ENCODE results near the gene BIRC3.
A peak's percentile ranks its signal among the peaks of the same experiment; 100 is the strongest.

BIRC3 gene

GRCh38 chr11:102325088-102325487 lies 7.8 kb downstream of the BIRC3 start:
- H3K4me2 ChIP-seq (ENCODE audit: low read length), result no peak overlapping the region
- H3K79me2 ChIP-seq (ENCODE audit: insufficient read depth, low read length), result peaks cover 41% of the 10 kb centered on the region
- no peak overlapping the region for H3K27ac ChIP-seq (ENCODE audit: low read depth, low read length, poor library complexity, severe bottlenecking)
- H3K4me1 ChIP-seq (ENCODE audit: insufficient read depth, low read length, severe bottlenecking), result peaks cover 48% of the 10 kb centered on the region
- peak; percentile 28 for TF ChIP-seq CTCF (IDR thresholded peaks at IDR 0.05; ENCODE audit: low read length)
- no peak for TF ChIP-seq EZH2 (IDR thresholded peaks at IDR 0.05; ENCODE audit: borderline replicate concordance, low read length)
- peaks cover 89% of the 10 kb centered on the region for H3K36me3 ChIP-seq (ENCODE audit: insufficient read depth, low read length)
- H3K27me3 ChIP-seq (ENCODE audit: insufficient read depth, low read length), result no peaks in the 10 kb centered on the region
- H3F3A ChIP-seq (ENCODE audit: insufficient read depth, low read length), result no peaks in the 10 kb centered on the region
- H3K9me3 ChIP-seq (ENCODE audit: low read length), result no peaks in the 10 kb centered on the region
- H3K4me3 ChIP-seq (ENCODE audit: low read depth, low read length, poor library complexity, severe bottlenecking), result no peak overlapping the region
- H2AFZ ChIP-seq (ENCODE audit: low read length), result no peak overlapping the region
- H3K9me2 ChIP-seq (ENCODE audit: low read depth, low read length), result no peaks in the 10 kb centered on the region
- H3K9ac ChIP-seq (ENCODE audit: low read length), result no peak overlapping the region
- H4K20me1 ChIP-seq (ENCODE audit: insufficient read depth, low read length), result no peaks in the 10 kb centered on the region

GRCh38 chr11:102328748-102329147 lies 11.5 kb downstream of the BIRC3 start:
- TF ChIP-seq CTCF (IDR thresholded peaks at IDR 0.05; ENCODE audit: low read length) (no peak), EZH2 (IDR thresholded peaks at IDR 0.05; ENCODE audit: borderline replicate concordance, low read length) (no peak)
- Histone ChIP-seq H3K9ac (ENCODE audit: low read length) (no peak overlapping the region), H2AFZ (ENCODE audit: low read length) (no peak overlapping the region), H3K4me1 (ENCODE audit: insufficient read depth, low read length, severe bottlenecking) (peaks cover 16% of the 10 kb centered on the region), H3K4me3 (ENCODE audit: low read depth, low read length, poor library complexity, severe bottlenecking) (no peak overlapping the region), H3K79me2 (ENCODE audit: insufficient read depth, low read length) (0 out of 2 replicates have a peak, but pooled peaks cover 4% of the 10 kb centered on the region), H3K4me2 (ENCODE audit: low read length) (no peak overlapping the region), H3K36me3 (ENCODE audit: insufficient read depth, low read length) (peaks cover 93% of the 10 kb centered on the region), H3K9me2 (ENCODE audit: low read depth, low read length) (no peaks in the 10 kb centered on the region), H3K9me3 (ENCODE audit: low read length) (no peaks in the 10 kb centered on the region), H4K20me1 (ENCODE audit: insufficient read depth, low read length) (no peaks in the 10 kb centered on the region; the same call in 1 of the 2 replicates), H3K27me3 (ENCODE audit: insufficient read depth, low read length) (no peaks in the 10 kb centered on the region), H3F3A (ENCODE audit: insufficient read depth, low read length) (no peaks in the 10 kb centered on the region), H3K27ac (ENCODE audit: low read depth, low read length, poor library complexity, severe bottlenecking) (no peak overlapping the region)

- peaks cover 91% of the 10 kb centered on the region for H3K36me3 ChIP-seq (ENCODE audit: insufficient read depth, low read length)
- H2AFZ ChIP-seq (ENCODE audit: low read length), result no peak overlapping the region
- no peak overlapping the region for H3K4me2 ChIP-seq (ENCODE audit: low read length)
- H3K27me3 ChIP-seq (ENCODE audit: insufficient read depth, low read length), result no peaks in the 10 kb centered on the region
- no peaks in the 10 kb centered on the region for H3K9me2 ChIP-seq (ENCODE audit: low read depth, low read length)
- no peaks in the 10 kb centered on the region for H3K79me2 ChIP-seq (ENCODE audit: insufficient read depth, low read length)
- no peak overlapping the region for H3K9ac ChIP-seq (ENCODE audit: low read length)
- TF ChIP-seq CTCF (IDR thresholded peaks at IDR 0.05; ENCODE audit: low read length) (no peak), EZH2 (IDR thresholded peaks at IDR 0.05; ENCODE audit: borderline replicate concordance, low read length) (no peak)
- H3K4me1 ChIP-seq (ENCODE audit: insufficient read depth, low read length, severe bottlenecking), result peaks cover 2% of the 10 kb centered on the region
- no peaks in the 10 kb centered on the region; the same call in 1 of the 2 replicates for H4K20me1 ChIP-seq (ENCODE audit: insufficient read depth, low read length)
- H3F3A ChIP-seq (ENCODE audit: insufficient read depth, low read length), result no peaks in the 10 kb centered on the region
- H3K4me3 ChIP-seq (ENCODE audit: low read depth, low read length, poor library complexity, severe bottlenecking), result no peak overlapping the region
- H3K27ac ChIP-seq (ENCODE audit: low read depth, low read length, poor library complexity, severe bottlenecking), result no peak overlapping the region
- H3K9me3 ChIP-seq (ENCODE audit: low read length), result no peaks in the 10 kb centered on the region
These were observed 12.9 kb downstream of the BIRC3 start for GRCh38 chr11:102330231-102330630.

Data from OCI-LY1 (cell line).